Measurements from ENCODE around the gene GAS2.
"Not testable (repeated sequence)": the region's sequence is repeated elsewhere in the genome, so short reads cannot be mapped to it uniquely, and the experiment has no call there.

The GAS2 gene

DNA sequence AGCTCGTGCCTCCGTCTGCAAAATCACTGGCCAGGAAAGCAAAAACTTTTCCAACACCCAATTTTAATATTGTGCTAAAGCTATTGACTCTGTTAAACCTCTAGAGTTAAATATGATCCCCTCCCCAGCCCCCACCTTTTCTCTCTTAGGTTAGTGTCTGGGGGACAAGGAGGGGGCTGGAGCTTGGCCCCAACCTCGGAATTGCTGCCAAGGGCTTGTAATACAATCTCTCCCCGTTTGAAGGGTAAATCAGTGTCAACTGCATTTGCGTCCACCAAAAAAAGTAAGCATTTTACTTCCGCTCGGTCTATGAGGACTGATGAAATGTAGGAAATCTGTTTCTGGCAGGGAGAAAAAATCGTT, at the start of gene GAS2:
GAS2 (plus strand) TSS at position 287 of the 363 bp plus-strand sequence. CDS start 8,259 bp downstream, outside the sequence.
- DNase-seq (ENCODE audit: low spot score) = no peak

DNA sequence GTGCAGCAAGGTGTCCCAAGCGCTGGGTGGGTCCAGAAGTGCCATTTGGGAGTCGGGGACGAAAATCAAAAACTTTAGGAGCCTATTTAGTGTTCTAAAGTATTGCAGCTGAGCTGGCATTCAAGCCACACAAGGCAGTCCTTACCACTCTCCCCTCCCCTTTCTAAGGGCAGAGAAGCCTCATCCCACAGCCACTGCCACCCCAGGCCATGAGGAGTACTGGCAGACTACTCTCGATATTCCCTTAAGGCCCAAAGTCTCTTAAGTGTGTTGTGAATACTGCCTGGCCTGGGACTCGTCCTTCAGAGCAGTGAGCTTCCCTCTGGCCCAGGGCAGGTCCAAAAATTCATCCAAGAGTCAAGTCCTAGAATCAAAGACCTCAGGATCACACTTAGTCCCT, 48.5 kb upstream of the GAS2 start:
- DNase-seq (ENCODE audit: low spot score) = no peak

DNA sequence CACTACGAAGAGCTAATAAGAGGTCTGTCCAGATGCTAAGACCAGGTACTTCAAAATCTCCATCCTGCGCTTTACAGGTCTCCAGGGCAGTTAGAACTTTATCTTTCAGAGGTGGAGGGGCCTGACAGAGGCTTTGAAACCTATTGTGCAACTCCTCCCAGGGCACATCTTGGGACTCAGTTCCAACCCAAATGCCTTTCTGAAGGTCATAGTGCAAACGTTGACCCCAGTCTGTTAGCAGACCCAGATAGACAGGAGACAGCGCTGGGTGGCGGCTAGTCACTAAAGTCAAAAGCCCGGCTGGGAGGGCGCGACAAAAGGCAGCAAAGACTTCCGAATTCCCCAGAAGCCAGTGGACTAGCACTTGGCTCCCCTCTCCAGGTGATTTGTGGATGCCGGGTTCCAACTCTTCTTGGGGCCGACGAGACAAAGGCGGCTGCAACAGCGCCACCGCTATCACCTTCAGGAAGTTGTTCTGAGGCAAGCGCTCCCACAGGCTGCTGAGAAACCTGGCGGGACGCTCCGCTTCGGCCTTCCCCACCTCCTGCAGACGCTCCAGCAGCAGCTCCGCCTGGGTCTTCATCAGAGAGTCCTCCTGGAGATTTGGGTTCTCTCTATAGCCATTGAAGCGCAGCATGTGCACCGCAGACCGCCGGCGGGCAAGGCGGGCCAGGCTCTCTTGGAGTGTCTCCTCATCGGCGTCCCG, 41.5 kb upstream of the GAS2 start:
- DNase-seq (ENCODE audit: low spot score) = peak; percentile 30

DNA sequence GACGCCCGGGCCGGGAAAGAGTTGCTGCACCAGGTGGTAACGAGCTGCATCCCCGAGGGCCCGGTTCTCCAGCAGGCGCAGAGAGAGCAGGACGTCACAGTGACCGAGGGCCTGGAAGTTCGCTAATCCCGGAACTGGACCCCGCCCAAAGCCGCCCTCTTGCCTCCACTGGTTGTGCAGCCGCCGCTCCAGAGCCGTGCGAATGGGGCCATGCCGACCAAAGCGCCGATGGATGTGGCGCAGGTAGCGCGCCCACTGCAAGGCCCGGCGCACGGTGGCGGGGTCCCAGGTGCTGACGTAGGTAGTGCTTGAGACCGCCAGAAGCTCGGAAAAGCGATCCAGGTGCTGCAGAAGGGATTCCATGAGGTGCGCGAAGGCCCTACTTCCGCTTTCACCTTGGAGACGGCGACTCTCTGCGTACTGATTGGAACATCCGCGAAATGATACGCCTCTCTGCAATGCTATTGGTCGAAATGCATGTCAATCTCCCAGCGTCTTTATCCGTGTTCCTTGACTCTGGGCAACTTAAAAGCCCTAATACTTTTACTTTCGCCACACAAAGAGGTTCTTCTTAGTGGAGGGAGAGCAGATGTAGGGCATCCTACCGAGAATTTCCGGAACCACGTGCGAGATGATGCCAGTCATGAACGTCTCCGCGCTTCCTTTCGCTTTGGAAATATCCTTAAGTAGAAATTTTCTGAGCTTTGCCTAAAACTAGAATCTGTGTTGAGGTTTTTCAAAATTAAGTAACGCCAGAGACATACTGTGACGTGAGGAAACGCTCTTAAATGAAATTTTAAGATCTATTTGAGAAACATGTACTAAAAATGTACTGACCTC, 40.7 kb upstream of the GAS2 start, which contains the start of gene FANCF:
FANCF (minus strand) TSS at position 376 of the 840 bp plus-strand sequence; CDS start at position 363, 13 bp downstream.
- DNase-seq (ENCODE audit: low spot score) = peak; percentile 93

DNA sequence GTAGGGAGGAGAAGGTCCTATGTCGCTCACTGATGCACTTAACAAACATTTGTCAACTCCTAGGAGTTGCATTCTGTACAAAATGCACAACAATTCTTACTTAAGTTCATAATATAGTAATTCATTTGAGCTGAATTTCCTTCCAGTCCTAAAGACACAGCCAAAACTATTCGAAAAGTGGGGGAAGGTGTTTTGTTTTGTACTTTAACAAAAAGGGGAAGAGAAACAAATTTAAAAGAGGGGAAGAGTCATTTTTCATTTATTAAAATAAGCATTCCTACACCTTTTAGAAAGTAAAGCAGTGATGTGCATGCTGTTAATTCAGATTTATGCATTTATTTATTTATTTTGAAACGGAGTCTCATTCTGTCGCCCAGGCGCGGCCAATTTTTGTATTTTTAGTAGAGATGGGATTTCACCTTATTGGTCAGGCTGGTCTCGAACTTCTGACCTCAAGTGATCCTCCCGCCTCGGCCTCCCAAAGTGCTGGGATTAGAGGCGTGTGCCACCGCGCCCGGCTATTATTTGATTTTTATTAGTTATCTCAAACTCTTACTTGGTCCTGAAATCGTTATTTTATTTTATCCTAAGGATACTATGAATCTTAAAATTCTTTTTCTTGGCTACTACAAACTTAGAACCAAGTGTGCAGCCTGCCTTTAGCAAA, 39.7 kb upstream of the GAS2 start:
- no peak for DNase-seq (ENCODE audit: low spot score)

DNA sequence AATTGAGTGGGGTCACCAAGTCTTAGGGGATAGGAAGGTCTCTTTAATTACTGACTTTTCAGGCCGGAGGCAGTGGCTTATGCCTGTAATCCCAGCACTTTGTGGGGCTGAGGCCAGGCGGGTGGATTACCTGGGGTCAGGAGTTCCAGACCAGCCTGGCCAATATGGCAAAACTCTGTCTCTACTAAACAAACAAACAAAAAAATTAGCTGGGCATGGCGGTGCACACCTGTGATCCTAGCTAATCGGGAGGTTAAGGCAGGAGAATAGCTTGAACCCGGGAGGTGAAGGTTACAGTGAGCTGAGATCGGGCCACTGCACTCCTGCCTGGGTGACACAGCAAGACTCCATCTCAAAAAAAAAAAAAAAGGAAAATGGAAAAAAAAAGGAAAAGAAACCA, 39.0 kb upstream of the GAS2 start:
- no peak for DNase-seq (ENCODE audit: low spot score)

DNA sequence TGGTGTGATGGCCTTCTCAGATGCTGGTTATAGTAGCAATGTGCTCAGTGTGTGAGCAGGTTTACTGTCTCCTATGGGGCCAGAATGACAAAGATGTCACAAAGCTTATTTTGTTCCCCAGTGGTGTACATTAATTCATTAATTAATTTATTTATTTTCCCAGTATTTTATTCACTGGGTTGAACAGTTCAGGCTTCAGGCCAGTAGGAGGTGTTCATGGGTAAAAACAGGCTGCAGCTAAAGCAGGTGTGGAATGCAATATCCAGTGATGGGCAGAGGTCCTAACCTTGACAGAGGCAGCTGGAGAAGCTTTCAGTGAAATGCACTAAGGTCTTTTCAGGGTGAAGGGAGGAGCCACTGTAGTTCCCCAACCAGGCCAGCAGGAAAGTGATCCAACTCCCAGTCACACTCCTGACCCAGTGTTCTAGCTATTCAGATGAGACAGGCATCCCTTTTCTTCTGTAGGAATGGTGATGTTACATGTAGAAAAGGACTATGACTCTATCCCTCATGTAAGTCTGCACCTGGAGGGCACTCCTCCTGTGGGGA, 33.0 kb upstream of the GAS2 start:
- no peak for DNase-seq (ENCODE audit: low spot score)

DNA sequence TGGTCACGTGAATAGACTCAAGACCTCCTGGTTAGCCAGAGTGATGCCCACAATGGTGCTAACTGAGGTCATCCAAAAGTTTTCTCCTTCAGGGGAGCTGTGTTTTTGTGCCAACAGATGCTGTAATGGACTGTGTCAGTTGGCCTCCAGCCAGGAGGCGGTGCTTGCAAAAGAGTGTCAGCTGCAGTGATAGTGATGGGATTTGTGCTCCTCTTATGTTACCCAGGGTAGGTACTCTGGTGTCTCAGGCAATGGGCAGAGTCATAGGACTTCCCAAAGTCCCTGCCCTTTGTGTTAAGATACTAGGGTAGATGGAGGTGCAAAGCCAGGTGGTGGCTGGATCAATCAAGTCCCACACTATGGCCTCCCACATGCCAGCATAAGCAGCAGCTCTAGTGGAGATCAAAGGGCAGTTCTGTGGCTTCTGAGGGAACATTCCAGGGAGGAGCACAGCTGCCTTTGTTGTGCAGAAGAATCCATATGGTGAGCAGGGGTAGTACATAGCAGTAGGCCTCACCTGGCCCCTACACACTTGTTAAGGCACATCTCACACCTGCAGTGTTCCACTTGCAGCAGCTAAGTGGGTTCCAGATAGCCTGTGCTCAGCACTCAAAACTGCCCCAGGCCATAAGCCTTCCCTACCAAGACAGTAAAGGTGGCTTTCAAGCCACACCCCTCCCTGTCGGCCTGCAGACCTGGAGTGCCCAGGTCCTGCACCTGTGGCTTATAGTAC, 31.3 kb upstream of the GAS2 start:
- DNase-seq (ENCODE audit: low spot score) = no peak

DNA sequence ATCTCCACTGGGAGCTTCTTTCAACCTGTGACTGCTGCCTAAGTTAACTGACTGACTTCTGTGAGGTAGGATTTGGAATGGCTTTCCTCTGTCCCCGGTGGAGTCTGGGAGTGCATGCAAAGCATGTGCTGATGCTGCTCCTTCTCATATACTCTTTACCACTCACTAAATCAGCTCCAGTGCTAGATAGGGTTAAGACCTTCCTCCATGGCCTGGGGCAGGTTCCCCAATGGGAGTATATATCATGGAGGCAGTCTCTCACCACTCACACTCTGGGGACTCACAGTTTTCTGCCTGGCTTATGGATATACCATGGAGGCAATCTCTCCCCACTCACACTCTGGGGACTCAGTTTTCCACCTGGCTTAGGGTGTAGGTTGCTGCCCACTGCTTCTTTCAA, 30.7 kb upstream of the GAS2 start:
- no peak for DNase-seq (ENCODE audit: low spot score)

DNA sequence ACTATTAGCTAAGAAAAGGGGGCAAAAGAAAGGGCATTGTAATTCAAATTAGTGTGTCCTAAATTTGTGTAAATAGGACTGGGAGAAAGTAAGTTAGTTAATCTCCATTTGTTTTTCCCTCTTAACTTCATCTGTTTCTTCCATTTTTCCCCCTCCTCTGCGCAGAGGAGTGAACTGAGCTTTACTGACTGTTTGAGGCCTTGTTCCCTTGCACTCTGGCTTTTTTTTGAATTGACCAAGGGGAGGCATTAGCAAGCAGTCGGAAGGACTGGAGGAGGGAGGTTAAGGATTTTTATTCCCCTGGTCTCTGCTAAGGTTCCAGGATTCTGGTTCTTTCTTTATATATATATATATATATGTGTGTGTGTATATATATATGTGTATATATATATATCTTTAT, 25.5 kb upstream of the GAS2 start:
- no peak for DNase-seq (ENCODE audit: low spot score)

DNA sequence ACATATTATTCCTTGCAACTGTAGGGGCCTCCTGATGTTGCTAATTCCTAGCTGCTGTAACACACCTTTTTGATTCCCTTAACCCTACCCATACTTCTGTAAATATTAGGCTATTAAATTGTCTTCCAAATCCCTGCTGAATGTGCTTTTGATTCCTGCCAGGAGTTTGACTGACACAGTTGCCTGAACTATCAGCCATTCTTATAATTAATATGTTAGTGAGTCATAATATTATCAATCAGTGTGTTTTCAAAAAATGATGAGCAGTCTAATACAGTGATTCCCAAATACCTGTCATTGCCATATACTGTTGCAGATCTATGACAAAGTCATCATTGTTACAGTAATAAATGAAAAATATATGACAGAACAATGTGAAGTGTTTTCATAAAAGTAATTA, 24.9 kb upstream of the GAS2 start:
- DNase-seq (ENCODE audit: low spot score) = no peak

DNA sequence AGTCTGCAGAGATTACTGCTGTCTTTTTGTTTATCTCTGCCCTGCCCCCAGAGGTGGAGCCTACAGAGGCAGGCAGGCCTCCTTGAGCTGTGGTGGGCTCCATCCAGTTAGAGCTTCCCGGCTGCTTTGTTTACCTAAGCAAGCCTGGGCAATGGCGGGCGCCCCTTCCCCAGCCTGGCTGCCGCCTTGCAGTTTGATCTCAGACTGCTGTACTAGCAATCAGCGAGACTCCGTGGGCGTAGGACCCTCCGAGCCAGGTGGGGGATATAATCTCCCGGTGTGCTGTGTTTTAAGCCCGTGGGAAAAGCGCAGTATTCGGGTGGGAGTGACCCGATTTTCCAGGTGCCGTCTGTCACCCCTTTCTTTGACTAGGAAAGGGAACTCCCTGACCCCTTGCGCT, 14.1 kb upstream of the GAS2 start:
- DNase-seq (ENCODE audit: low spot score) = not testable (repeated sequence)

DNA sequence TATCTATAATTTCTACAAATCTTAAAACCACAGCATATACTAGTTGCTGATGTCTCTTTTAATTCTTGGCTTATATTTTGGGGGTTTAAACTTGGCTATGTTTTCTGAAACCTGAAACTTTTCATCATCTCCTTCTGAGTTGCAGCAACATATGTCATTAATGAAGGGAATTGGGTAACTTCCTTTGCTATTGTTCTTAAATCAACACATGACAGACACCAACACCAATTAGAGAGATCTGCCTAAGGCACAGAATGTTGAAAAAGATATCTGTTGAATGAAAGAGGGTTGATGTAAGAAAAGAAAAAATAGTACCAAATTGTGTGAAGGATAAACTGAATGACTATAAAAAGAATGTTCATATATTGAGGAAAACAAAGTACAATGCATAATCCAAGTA, 10.3 kb upstream of the GAS2 start:
- no peak for DNase-seq (ENCODE audit: low spot score)

DNA sequence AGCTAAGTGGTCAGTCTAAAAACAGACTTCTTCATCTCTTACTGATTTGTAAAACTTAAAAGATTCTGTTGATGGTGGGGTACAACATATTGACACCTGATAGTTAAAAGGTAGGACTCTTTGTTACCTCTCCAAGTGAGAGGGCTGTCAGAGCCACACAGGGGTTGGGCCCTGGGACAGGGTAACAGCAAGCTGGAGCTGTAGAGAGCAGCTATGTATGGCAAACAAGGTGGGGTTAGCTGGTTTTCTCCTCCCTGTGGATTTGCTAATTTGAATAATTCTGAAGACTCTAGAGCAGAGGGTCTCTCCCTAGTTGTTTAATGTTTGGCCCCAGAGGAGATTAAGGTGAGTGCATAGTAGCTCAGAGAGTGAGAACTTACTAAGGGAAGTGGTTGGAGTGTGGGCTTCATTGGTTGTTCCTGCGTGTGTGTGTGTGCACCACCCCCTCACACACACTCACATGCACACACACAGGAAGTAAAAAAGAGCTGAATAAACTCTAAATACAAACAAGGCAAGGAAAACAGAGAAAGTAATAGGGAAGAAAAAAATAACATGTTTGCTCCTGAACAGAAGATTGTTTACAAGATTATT, 9.2 kb upstream of the GAS2 start:
- DNase-seq (ENCODE audit: low spot score) = no peak

DNA sequence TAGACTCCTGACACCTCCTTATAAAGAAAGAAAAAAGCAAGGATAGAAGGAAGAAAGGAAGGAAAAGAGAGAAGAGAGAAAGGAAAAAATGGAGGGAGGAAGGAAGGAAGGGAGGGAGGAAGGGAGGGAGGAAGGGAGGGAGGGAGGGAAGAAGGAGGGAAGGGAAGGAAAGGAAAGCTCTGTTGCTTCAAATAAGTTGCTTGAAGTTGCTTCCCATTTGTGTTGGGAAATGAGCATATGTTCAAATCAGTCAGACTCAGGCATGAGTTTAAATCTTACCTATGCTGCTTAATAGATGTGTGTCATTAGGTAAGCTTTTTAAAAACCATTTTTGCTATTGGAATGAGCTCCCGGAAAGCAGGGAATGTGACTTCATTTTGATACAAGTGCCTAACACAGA, 6.6 kb upstream of the GAS2 start:
- no peak for DNase-seq (ENCODE audit: low spot score)

DNA sequence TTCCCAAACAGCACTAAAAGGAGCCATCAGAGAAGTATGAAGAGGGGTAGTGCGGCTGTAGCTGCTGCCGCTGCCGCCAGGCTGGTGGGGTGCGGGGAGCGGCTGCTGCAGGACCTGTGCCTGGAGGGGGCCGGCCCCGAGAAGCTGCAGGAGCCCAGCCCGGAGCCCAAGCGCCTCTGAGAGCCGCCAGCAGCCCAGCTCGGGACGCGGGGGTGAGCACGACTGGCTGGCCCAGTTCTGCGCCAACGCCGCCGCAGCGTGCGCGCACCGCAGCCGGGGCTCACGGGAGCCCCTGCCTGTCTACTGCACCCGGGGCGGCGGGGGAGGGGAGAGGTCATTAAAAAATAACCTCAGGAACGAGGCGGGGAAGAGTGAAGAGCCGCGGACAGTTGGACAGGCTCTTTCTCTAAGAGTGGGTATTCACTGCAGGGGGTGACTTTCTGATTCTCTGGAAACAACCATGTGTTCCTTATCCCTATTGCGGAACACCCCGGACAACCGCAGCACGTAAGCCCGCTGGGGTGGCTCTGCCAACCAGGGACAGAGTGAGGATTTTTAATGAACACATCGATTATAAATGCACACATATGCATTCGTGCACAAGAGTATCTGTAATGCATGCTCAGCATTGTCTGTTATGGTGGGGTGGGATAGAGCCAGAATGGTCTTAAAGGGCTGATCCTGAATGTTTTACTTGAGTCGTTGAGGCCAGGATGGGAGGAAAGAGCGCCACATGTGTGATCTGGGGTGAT, 453 bp downstream of the GAS2 start:
- DNase-seq (ENCODE audit: low spot score) = peak; percentile 27

DNA sequence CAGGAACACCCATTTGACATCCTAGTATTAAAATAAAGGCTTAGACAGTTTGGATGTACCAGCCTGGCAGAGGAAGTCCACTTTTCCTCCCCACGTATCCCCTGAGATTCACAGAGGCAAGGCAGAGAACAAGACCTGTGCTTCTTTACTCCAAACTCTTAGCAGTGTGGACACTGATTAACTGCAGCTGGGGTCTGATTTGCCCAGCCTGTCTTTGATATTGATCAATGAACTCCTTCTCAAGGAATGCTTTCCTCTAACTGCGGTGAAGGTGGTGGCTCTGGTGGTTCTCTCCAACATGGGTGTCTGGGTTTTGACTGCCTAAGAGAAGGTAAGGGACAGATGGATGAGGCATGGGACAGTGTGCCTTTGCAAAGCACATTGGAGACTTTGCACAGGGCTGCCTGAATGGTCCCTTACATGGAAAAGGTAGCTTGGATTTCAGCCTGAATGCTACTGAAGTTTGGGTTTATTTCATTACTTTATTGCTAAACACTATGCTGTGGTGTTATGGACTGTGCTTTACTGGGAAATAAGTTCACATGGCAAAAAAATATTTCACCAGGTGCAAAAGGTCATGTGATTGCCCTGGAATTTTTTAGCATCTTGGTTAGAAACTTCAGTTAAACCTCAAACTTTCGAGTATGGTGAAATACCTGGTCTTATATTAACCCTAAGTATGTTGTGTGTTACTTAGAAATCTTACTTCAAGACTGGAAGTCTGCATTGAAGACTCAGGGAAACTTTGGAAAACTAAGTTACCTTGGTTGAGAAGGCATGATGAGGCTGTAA, 1.8 kb downstream of the GAS2 start:
- no peak for DNase-seq (ENCODE audit: low spot score)

DNA sequence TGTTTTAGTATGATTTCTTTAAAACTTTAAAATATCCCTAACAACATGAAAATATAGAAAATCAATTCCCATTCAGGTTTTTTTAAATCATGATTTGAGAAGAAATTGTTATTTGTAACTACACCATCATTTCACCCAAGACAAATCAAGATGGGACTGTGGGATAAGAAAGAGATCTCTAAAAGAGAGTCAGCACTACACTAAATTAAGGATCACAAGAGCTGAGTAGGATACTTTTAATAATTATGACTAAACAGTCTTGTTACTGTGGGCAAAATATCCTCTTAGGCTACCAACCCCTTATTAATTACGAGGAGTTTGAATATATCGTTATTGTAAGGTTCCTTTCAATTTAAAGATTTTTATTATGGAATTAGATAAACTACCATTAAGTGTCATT, 3.0 kb downstream of the GAS2 start:
- DNase-seq (ENCODE audit: low spot score) = no peak

DNA sequence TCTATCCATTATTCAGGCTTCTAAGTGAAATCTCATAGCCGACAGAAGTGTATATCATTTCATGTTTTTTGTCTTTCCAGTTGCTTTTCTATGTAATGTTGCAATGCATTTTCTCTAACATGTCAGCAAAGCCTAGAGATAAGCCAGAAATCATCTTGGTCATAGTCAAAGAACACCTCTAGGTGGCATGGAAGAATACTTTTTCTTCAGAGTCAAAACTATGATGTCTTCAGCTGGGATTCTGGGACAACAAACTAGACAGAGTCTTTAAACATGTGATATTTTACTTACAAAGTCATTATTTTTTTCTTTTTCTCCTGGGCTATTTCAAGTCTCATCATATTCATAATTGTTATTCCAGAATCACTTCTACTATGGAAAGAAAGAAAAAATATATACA, 4.4 kb downstream of the GAS2 start:
- no peak for DNase-seq (ENCODE audit: low spot score)

DNA sequence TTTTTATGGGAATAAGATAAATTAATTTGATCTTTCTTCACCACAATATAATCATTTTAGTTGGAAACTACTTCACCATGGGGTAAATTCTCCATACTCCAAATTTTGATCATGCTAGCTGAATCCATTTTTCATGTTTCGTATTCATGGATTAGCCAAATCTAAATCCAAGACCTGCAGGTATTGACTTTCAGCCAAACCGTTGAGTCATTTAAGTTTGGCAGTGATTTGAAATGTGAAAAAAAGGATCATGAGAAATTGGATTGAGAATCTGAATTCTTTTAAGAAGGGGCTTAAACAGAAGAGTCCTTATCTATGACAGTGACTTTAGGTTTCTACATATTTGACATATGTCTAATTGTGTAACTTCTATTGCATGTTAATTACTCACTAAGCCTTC, 5.3 kb downstream of the GAS2 start:
- no peak for DNase-seq (ENCODE audit: low spot score)
